GM18858 (cell line): ENCODE data around the gene UBE2N.

Source experiments
- ATAC-seq: cut with Tn5 transposase; IDR thresholded peaks from one replicate; pipeline ENCODE4 v1.9.1; 2021; ENCODE audit not compliant: unreplicated experiment

The UBE2N gene

GRCh38 chr12:93361151-93361919, 80.4 kb downstream of the UBE2N start:
- no peak for ATAC-seq

GRCh38 chr12:93360688-93361087, 81.1 kb downstream of the UBE2N start:
- ATAC-seq, result no peak

GRCh38 chr12:93358821-93359220, 82.9 kb downstream of the UBE2N start:
- ATAC-seq, result no peak

- peak; percentile 89 for ATAC-seq
Observed at GRCh38 chr12:93358058-93358457, 83.7 kb downstream of the UBE2N start.

- ATAC-seq, result no peak
Observed at GRCh38 chr12:93356214-93356613, 85.5 kb downstream of the UBE2N start.
